ENCODE data around the gene DOHH. TPM values are rescaled to one million over a fixed set of nuclear protein-coding genes. Genes with fewer than 3 reads are reported as not detected.

The DOHH gene
- total RNA-seq, 3 donors from 2014 or later = 11.6 to 13.4 (median 12.2) TPM

DNA sequence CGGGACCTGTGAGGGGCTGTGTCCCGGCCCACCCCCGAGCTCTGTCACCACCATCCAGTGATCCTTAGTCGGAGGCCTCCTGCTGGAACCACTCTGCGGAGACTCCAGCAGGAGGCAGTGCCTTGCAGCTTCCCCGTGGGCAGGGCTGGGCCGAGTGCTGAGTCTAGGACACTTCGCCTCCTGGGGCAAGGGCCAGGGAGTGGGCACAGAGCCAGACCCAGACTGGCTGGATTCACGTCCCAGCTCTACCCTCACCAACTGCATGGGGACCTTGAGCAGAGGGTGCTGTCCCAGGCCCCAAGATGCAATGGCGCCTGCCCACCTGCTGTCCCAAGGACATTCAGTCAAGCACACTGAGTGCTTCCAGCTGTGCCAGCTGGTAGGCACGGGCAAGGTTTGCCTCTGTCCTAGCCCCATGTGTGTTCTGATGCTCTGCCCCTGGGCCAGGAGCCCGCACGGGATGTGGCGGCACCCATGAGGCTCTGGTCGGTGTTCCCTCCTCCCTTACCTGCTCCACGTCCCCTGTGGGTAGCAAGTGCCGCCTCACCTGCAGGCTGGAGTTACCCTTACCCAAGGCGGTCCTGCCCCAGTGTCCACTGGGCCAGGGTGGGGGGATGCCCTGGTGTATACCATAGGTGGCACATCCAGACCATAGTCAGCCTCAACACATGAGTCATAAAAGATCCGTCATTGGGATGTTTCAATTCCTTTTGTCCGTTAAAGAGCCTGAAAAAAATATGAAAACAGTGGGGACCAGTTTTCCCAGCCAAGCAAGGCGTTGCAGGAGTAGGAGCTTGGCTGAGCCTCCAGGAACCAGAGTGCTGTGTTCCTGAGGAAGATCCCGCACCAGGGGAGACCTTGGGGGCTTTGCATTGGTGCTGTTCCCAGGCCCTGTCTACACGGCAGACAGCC lies 13.0 kb upstream of the DOHH start:
- Histone ChIP-seq H3K4me1 (peaks cover 4 to 7% of the 10 kb centered on the region in 2 donors), H3K9me3 (no peaks in the 10 kb centered on the region)
- no peak for DNase-seq (ENCODE audit: low spot score in 2 of 2)

DNA sequence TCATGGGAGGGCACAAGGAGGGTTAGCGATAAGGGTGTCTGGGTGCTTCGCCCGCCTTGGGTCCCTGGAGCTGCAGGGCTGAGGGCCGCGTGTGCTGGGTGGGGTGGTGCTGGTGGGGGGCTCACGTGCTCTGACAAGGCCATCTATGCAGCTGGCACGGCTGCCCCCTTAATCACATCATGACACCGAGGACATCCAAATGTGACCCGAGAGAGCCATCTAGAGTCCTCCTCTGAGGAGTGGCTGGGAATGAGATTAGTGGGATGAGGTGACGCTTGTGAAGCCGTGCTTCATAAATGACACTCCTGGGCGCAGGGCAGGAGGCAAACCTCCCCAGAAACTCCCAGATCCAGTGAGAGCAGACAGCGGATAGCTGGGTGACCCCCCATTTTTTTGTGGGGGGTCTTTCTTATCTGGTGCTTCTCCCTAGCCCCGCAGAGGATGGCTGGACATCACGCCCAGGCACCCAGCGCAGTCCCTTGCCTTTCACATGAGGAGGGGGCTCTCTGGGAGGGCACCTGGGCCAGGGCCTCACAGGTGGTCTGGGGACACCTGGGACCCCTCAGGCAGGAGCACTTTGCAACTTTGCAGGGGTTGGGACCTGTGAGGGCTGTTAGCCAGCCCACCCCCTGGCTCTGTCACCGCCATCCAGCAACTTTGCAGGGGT lies 12.2 kb upstream of the DOHH start:
- no peaks in the 10 kb centered on the region for H3K27me3 ChIP-seq
- no peak overlapping the region for H3K27ac ChIP-seq
- no peak overlapping the region for H3K4me3 ChIP-seq
- no peaks in the 10 kb centered on the region for H3K9me3 ChIP-seq
- TF ChIP-seq, protein P1, sequence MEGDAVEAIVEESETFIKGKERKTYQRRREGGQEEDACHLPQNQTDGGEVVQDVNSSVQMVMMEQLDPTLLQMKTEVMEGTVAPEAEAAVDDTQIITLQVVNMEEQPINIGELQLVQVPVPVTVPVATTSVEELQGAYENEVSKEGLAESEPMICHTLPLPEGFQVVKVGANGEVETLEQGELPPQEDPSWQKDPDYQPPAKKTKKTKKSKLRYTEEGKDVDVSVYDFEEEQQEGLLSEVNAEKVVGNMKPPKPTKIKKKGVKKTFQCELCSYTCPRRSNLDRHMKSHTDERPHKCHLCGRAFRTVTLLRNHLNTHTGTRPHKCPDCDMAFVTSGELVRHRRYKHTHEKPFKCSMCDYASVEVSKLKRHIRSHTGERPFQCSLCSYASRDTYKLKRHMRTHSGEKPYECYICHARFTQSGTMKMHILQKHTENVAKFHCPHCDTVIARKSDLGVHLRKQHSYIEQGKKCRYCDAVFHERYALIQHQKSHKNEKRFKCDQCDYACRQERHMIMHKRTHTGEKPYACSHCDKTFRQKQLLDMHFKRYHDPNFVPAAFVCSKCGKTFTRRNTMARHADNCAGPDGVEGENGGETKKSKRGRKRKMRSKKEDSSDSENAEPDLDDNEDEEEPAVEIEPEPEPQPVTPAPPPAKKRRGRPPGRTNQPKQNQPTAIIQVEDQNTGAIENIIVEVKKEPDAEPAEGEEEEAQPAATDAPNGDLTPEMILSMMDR (IDR thresholded peaks at IDR 0.05) = no peak
- no peaks in the 10 kb centered on the region for H3K36me3 ChIP-seq
- peaks cover 5 to 7% of the 10 kb centered on the region in 2 donors for H3K4me1 ChIP-seq
- no peak for DNase-seq (ENCODE audit: low spot score in 2 of 2)
- intact Hi-C loops (cut with DNase I; ENCODE audit: low total_unique reads) = no loop called here

More for the DNA sequence above, 13.0 kb upstream of the DOHH start:
- no peak for TF ChIP-seq POLR2AphosphoS5 (IDR thresholded peaks at IDR 0.05)
- no peak for TF ChIP-seq POLR2A (IDR thresholded peaks at IDR 0.05)
- TF ChIP-seq, protein P1 (IDR thresholded peaks at IDR 0.05) = no peak
- H3K4me3 ChIP-seq = no peak overlapping the region
- H3K36me3 ChIP-seq = no peaks in the 10 kb centered on the region
- intact Hi-C loops (cut with DNase I; ENCODE audit: low total_unique reads) = no loop called here
- no peaks in the 10 kb centered on the region for H3K27me3 ChIP-seq
- no peak overlapping the region for H3K27ac ChIP-seq

DNA sequence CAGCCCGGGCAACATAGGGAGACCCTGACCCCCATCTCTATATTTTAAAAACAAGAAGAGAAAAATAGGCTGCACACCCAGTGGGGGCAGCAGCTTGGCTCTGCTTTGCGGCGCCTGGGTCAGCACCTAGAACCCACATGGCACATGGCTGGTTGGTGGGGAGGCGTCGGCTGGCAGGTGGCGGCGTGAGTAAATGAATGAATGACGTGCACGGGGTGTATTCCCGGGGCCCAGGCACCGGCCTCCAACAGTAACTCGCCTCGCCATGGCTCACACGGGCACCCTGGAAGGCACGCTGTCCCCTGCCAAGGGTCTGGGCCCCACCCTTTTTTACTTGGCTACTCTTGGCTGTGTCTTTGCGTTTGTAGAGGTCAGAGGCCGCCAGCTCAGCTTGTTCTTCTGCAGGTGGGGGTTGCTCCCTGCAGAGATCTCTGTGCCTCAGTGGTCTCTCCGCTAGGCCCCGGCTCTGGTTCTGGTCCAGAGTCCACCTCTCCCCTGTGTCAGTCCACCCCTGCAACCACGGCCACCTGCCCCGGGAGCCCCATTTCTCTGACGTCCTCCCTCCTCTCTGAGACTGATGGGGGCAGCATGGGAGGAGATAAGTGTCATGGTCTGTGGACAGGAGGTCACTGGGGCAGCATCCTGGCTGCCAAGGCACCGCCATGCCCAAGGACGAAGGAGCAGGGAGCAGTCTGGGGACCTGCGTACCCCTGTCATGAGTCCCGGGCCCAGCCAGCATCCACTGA lies 11.2 kb upstream of the DOHH start:
- no peak for DNase-seq (ENCODE audit: low spot score in 2 of 2)
- Histone ChIP-seq H3K27me3 (no peaks in the 10 kb centered on the region), H3K4me3 (no peak overlapping the region), H3K36me3 (no peaks in the 10 kb centered on the region), H3K9me3 (no peaks in the 10 kb centered on the region), H3K4me1 (peaks cover 5 to 7% of the 10 kb centered on the region in 2 donors), H3K27ac (no peak overlapping the region)
- intact Hi-C loops (cut with DNase I; ENCODE audit: low total_unique reads) = no loop called here
- TF ChIP-seq, protein P1 (IDR thresholded peaks at IDR 0.05) = no peak

DNA sequence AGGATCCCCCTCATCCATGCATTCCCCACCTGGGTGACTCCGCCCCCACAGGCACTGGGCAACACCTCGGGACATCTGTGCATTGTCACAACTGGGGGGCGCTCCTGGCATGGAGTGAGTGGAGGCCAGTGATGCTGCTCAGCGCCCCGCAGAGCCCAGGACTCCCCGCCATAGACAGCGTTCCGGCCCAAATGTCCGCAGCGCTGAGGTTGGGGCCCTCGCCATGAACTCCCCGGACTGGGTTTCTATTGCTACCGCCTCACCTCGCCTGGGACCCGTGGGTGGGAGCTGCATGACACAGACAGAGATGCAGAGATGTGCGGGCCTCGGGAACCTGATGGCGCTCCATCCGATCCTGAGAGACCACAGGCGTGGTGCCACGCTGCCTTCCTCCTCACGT lies 10.3 kb upstream of the DOHH start:
- no peaks in the 10 kb centered on the region for H3K27me3 ChIP-seq
- TF ChIP-seq POLR2AphosphoS5 (IDR thresholded peaks at IDR 0.05) (no peak), POLR2A (IDR thresholded peaks at IDR 0.05) (no peak)
- TF ChIP-seq, protein P1 (IDR thresholded peaks at IDR 0.05) = no peak
- H3K27ac ChIP-seq = no peak overlapping the region
- H3K4me1 ChIP-seq = peaks cover 0 to 8% of the 10 kb centered on the region in 2 donors
- H3K4me3 ChIP-seq = no peak overlapping the region
- H3K36me3 ChIP-seq = no peaks in the 10 kb centered on the region
- intact Hi-C loops (cut with DNase I; ENCODE audit: low total_unique reads) = no loop called here
- DNase-seq (ENCODE audit: low spot score in 2 of 2) = no peak
- no peaks in the 10 kb centered on the region for H3K9me3 ChIP-seq
